HepG2 (cell line): Measurements from ENCODE around the gene ADAMTS18.
"Not testable (repeated sequence)": the region's sequence is repeated elsewhere in the genome, so short reads cannot be mapped to it uniquely, and the experiment has no call there.

ENCODE experiments used
- CTCF ChIP-seq: sonication (generic); formaldehyde crosslinking; IDR thresholded peaks from 2 replicates; pipeline ENCODE4 v1.5.0; 2020; ENCODE audit warnings: mild to moderate bottlenecking, missing genetic modification reagents, moderate library complexity
- ESRRA ChIP-seq: sonication (generic); formaldehyde crosslinking; IDR thresholded peaks from 2 replicates; pipeline ENCODE4 v1.5.1; 2020; ENCODE audit warnings: mild to moderate bottlenecking, low read depth, missing genetic modification reagents
- FOXJ3 ChIP-seq: sonication (generic); formaldehyde crosslinking; IDR thresholded peaks from 2 replicates; pipeline ENCODE4 v1.4.0; 2020; ENCODE audit warnings: missing genetic modification reagents, mild to moderate bottlenecking, borderline replicate concordance
- GABPA ChIP-seq, 2 experiments: IDR thresholded peaks; 2 replicates each; pipeline ENCODE4 v1.6.1; 2011 to 2016; ENCODE audit warnings: low read depth in 2 of 2, low read length in 1 of 2, missing biosample characterization in 1 of 2, missing genetic modification characterization in 1 of 2
- KLF16 ChIP-seq, 2 experiments: sonication (generic) in 1 of 2; formaldehyde crosslinking in 1 of 2; IDR thresholded peaks; 2 replicates each; pipeline versions ENCODE4 v1.6.1 to v1.8.0; 2016 to 2023; ENCODE audit warnings: missing genetic modification reagents in 2 of 2, missing compliant biosample characterization in 1 of 2
- MXD1 ChIP-seq: sonication (generic); formaldehyde crosslinking; IDR thresholded peaks from 2 replicates; pipeline ENCODE4 v1.4.0; 2020; ENCODE audit warnings: mild to moderate bottlenecking, missing genetic modification reagents
- POLR2A ChIP-seq, 2 experiments: IDR thresholded peaks; 2 replicates each; pipeline ENCODE4 v1.6.1; 2011; ENCODE audit warnings: low read depth in 2 of 2, low read length in 2 of 2, mild to moderate bottlenecking in 1 of 2, moderate library complexity in 1 of 2; ENCODE audit not compliant: insufficient read depth in 1 of 2
- ZNF670 ChIP-seq: sonication (generic); formaldehyde crosslinking; IDR thresholded peaks from 2 replicates; pipeline ENCODE4 v1.8.0; 2022; ENCODE audit warnings: mild to moderate bottlenecking, missing genetic modification reagents, borderline replicate concordance

GRCh38 chr16:77242471-77242870 lies 192.4 kb downstream of the ADAMTS18 start:
- not testable (repeated sequence) for TF ChIP-seq CTCF (CRISPR knock-in tag); POLR2A (IDR thresholded peaks at IDR 0.05; ENCODE audit: insufficient read depth in 1 of 2, low read depth in 2 of 2, low read length in 2 of 2); FOXJ3 (CRISPR knock-in tag); KLF16 (CRISPR knock-in tag; IDR thresholded peaks at IDR 0.05); GABPA (IDR thresholded peaks at IDR 0.05; ENCODE audit: low read depth, low read length); GABPA (CRISPR knock-in tag; IDR thresholded peaks at IDR 0.05; ENCODE audit: low read depth); ESRRA; MXD1 (CRISPR knock-in tag); ZNF670 (CRISPR knock-in tag)
